ENCODE results near the gene FANCD2. TPM values are rescaled to one million over a fixed set of nuclear protein-coding genes. Genes with fewer than 3 reads are reported as not detected.
A peak's percentile ranks its signal among the peaks of the same experiment; 100 is the strongest.

Gene FANCD2
- total RNA-seq, 1 experiment from 2014 or later: 74.9 TPM

DNA sequence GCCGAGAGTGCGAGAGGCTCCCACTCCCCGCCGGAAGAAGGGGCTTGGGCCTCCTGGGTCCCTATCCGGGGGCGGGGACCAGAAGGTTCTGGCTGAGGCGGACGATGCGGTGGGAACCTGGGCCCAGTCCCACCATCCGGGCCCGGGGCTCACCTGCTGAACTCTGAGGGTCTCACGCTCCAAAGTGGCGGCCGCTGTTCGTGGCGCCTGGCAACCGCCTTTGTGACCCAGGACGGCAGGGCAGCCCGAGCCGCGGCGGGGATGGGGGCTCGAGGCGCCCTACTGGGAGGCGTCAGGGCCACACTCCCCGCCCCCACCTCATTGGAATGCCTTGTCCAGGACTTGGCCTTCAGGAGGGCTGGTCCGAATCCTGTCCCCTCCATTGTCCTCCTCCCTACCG, 81.9 kb downstream of the FANCD2 start, which contains the start of gene FANCD2OS:
FANCD2OS (minus strand) TSS at position 165 of the 400 bp plus-strand sequence. CDS start 3,481 bp downstream, outside the sequence.
- Histone ChIP-seq H2AK5ac (ENCODE audit: insufficient read length, low read length) (no peak within 1 kb of the TSS), H3K27ac (ENCODE audit: insufficient read length, low read depth, low read length) (no peak within 1 kb of the TSS), H3T11ph (ENCODE audit: low read length) (no peak within 1 kb of the TSS), H2BK5ac (ENCODE audit: insufficient read length, low read length) (no peak within 1 kb of the TSS), H3K14ac (ENCODE audit: insufficient read depth, low read length) (no peak within 1 kb of the TSS; the same call in 1 of the 2 replicates), H3K9me3 (ENCODE audit: control insufficient read depth, low read depth, low read length) (no peaks in the 10 kb centered on the region), H3K23me2 (ENCODE audit: insufficient read length, low read depth, low read length, poor library complexity, severe bottlenecking) (no peaks in the 10 kb centered on the region), H3K56ac (ENCODE audit: insufficient read length, low read depth, low read length) (no peak within 1 kb of the TSS), H4K20me1 (ENCODE audit: control insufficient read depth, insufficient read depth, insufficient read length) (no peaks in the 10 kb centered on the region), H3K27me3 (ENCODE audit: insufficient read depth, low read length) (no peaks in the 10 kb centered on the region), H3K79me1 (ENCODE audit: insufficient read depth, low read depth, low read length, poor library complexity, severe bottlenecking) (no peaks in the 10 kb centered on the region), H2BK12ac (ENCODE audit: insufficient read length, low read depth, low read length) (no peak within 1 kb of the TSS), H3K4ac (ENCODE audit: low read depth, low read length) (no peak within 1 kb of the TSS; the same call in 1 of the 2 replicates), H3K4me1 (ENCODE audit: insufficient read depth, low read length) (no peaks in the 10 kb centered on the region), H2BK15ac (ENCODE audit: low read depth, low read length) (no peak within 1 kb of the TSS), H4K5ac (ENCODE audit: insufficient read length, low read depth, low read length) (no peak within 1 kb of the TSS), H4K91ac (ENCODE audit: insufficient read length, low read depth, low read length) (no peak within 1 kb of the TSS), H3K9ac (ENCODE audit: extremely low read depth, insufficient read length, low read length) (no peak within 1 kb of the TSS), H2BK20ac (ENCODE audit: low read depth, low read length, poor library complexity, severe bottlenecking) (no peak within 1 kb of the TSS), H3K4me2 (ENCODE audit: insufficient read depth, insufficient read length, low read length) (no peak within 1 kb of the TSS), H2AFZ (ENCODE audit: low read length) (no peak within 1 kb of the TSS), H3K79me2 (ENCODE audit: insufficient read depth, low read length) (no peaks in the 10 kb centered on the region), H2BK120ac (ENCODE audit: low read depth, low read length, poor library complexity, severe bottlenecking) (no peak within 1 kb of the TSS), H3K18ac (ENCODE audit: insufficient read length, low read depth, low read length) (no peak within 1 kb of the TSS), H4K8ac (replicated peaks; ENCODE audit: insufficient read length, low read depth, low read length) (no peak within 1 kb of the TSS), H3K23ac (ENCODE audit: insufficient read length, low read depth, low read length) (no peak within 1 kb of the TSS)
- TF ChIP-seq, protein P1, sequence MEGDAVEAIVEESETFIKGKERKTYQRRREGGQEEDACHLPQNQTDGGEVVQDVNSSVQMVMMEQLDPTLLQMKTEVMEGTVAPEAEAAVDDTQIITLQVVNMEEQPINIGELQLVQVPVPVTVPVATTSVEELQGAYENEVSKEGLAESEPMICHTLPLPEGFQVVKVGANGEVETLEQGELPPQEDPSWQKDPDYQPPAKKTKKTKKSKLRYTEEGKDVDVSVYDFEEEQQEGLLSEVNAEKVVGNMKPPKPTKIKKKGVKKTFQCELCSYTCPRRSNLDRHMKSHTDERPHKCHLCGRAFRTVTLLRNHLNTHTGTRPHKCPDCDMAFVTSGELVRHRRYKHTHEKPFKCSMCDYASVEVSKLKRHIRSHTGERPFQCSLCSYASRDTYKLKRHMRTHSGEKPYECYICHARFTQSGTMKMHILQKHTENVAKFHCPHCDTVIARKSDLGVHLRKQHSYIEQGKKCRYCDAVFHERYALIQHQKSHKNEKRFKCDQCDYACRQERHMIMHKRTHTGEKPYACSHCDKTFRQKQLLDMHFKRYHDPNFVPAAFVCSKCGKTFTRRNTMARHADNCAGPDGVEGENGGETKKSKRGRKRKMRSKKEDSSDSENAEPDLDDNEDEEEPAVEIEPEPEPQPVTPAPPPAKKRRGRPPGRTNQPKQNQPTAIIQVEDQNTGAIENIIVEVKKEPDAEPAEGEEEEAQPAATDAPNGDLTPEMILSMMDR (conservative IDR thresholded peaks at IDR 0.05): no peak
- Mint-ChIP-seq H3K4me1 (no peaks in the 10 kb centered on the region), H3K9me3 (no peaks in the 10 kb centered on the region), H3K36me3 (ENCODE audit: insufficient read depth in 1 of 3, low read depth in 3 of 3) (no peaks in the 10 kb centered on the region), H3K27ac (peak within 1 kb of the TSS in 1 of 3 experiments; percentile 40; a peak in 2 of 7 replicates), H3K4me3 (no peak within 1 kb of the TSS), H3K27me3 (ENCODE audit: low read depth) (peaks cover 1% of the 10 kb centered on the region; the same call in 1 of the 2 replicates)
- DNase-seq: peak; percentile 28
- WGBS (ENCODE audit: extremely low coverage, insufficient read length, low lambda C conversion rate): no CpG with 5 or more reads among the region's 28 CpGs

Measured in H9 (cell line).